Measurements from ENCODE around the gene DLL3. TPM values are rescaled to one million over a fixed set of nuclear protein-coding genes. Genes with fewer than 3 reads are reported as not detected.

Gene DLL3
- total RNA-seq, 1 experiment from 2014 or later: 16.4 TPM

GRCh38 chr19:39509233-39509632, 10.5 kb downstream of the DLL3 start (continued):
- TF ChIP-seq ZNF281 (CRISPR knock-in tag; IDR thresholded peaks at IDR 0.05) (no peak), CDX4 (CRISPR knock-in tag; IDR thresholded peaks at IDR 0.05; ENCODE audit: borderline replicate concordance) (no peak), STAT6 (CRISPR knock-in tag; conservative IDR thresholded peaks at IDR 0.05; ENCODE audit: low read depth) (no peak), ZNF532 (CRISPR knock-in tag; IDR thresholded peaks at IDR 0.05; ENCODE audit: borderline replicate concordance) (no peak), NFATC4 (CRISPR knock-in tag; IDR thresholded peaks at IDR 0.05) (no peak), TP53 (CRISPR knock-in tag; IDR thresholded peaks at IDR 0.05) (no peak), FOXP1 (CRISPR knock-in tag; IDR thresholded peaks at IDR 0.05; ENCODE audit: borderline replicate concordance) (no peak), RELA (CRISPR knock-in tag; IDR thresholded peaks at IDR 0.05; ENCODE audit: borderline replicate concordance) (no peak), ELF4 (CRISPR knock-in tag; IDR thresholded peaks at IDR 0.05; ENCODE audit: low read depth) (no peak), PREB (CRISPR knock-in tag; IDR thresholded peaks at IDR 0.05; ENCODE audit: borderline replicate concordance) (no peak), ZBTB43 (CRISPR knock-in tag; IDR thresholded peaks at IDR 0.05) (no peak), ZNF121 (CRISPR knock-in tag; IDR thresholded peaks at IDR 0.05) (no peak), AFF4 (CRISPR knock-in tag; IDR thresholded peaks at IDR 0.05; ENCODE audit: borderline replicate concordance) (no peak), E2F1 (CRISPR knock-in tag; IDR thresholded peaks at IDR 0.05) (no peak)

Data from WTC11 (cell line).